Left hindlimb (tissue), 1 donor: ENCODE measurements around the gene SLC35E3.

Experiments
- DNase-seq: peaks from one replicate; pipeline ENCODE4 v3.0.0-alpha.2; 2018

Gene SLC35E3

DNA sequence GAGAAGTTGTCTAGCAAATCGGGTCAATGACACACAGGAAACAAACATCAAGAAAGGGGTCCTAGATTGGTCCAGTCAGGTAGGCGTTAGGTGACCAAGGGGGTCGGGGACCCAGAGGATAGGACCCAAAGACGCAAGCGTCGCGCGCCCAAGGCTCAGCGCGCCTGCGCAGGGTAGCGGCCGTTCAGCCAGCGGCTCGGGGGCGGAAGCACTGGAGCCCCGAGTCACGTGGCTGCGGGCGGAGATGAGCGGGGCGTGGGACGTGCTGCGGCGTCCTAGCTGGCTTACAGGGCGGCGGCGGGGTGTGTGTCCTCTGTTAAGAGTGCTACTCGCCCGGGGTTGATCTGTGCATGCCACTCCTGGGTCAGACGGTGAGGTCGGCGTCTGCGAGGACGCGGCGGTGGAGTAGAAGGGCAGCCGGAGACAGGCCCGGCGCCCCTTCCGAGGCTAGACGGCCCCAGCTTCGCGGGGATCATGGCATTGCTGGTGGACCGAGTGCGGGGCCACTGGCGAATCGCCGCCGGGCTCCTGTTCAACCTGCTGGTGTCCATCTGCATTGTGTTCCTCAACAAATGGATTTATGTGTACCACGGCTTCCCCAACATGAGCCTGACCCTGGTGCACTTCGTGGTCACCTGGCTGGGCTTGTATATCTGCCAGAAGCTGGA, at the start of gene SLC35E3:
Gene SLC35E3, plus strand, starts transcription at position 273 of the 668 bp plus-strand sequence. Its CDS starts 202 bp downstream, at position 475.
- peak; percentile 95 for DNase-seq

GRCh38 chr12:68699486-68699885, 46.5 kb upstream of the SLC35E3 start:
- DNase-seq, result no peak

GRCh38 chr12:68727776-68728175, 18.2 kb upstream of the SLC35E3 start:
- DNase-seq, result no peak

- DNase-seq, result no peak
These were observed 12.3 kb upstream of the SLC35E3 start for GRCh38 chr12:68733661-68734071.

DNA sequence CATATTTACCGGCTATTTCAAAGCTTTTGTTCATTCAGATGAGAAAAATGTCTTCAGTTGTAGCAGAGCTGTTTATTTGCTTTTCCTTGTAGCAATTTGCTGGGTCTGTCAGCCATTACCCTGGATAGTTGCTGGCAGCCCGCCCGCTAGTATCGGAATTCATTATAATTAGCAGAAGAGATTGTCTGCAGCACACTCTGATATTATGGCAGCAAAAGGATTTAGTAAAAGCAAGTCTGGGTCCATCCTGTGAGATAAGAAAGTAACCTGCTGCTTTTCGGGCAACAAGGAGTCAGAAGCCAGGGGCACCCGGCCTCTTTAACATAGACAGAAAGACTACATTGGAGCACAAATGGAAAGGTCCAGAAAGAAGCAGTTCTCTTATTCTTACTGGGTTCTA, 6.1 kb upstream of the SLC35E3 start:
- no peak for DNase-seq

DNA sequence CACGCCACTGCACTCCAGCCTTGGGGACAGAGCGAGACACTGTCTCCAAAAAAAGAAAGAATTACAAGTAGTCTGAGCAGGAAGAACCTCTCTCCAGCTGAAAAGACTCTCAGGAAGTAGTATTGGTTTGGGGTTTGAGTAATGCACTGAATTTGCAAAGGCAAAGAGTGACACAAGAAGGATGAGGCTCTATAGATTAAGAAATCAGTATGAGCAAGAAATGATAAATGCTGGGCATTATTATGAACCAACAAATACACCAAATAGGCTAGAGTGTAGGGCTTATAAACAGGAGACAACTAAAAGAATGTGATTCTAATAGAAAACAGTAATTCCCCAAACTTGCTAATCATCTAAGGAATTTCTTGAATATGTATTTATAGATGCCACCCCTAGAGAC, 2.6 kb upstream of the SLC35E3 start:
- DNase-seq, result no peak

DNA sequence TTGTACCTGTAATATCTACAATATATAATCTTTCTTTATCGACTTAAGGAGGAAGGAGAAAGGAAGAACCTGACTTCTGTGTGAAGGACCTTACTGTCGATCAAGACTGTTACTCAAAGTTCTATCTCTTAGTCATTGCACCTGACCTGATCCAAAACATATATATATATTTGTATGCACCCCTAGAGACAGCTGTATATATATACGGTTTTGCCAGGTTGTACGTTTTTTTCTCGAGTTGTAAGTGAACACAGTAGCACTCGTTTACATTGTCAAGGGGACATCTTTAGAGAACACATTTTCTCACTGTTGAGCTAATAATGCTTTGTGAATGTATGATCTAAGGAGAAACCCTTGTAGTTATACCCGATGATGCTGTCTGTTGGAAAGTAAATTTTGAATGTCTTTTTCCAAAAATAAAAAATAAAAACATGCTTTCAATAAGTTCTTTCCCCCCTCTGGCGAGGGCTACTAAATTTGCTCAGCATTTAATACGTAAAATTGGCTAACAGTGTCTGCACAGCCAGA, 536 bp upstream of the SLC35E3 start:
- DNase-seq, result no peak

DNA sequence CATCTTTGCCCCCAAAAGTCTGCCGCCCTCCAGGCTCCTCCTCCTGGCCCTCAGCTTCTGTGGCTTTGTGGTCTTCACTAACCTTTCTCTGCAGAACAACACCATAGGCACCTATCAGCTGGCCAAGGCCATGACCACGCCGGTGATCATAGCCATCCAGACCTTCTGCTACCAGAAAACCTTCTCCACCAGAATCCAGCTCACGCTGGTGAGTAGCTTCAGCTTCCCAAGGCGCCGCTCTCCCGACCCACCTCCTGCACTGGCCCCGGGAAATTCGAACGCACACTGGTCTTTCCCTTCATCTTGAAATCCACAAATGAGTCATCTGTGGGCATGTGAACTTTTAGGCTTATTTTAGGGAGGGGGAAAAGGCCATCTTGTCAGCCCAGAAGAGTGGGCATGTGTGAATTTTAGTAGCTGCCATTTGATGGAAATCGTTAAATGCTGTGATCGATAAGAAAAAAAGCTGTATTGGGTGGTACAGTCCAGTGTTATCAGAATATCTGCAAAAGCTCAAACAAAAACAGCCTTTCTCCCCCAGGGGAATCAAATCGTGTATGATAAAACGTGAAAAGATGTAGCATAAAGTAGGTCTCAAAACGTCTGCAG, 700 bp downstream of the SLC35E3 start:
- peak; percentile 63 for DNase-seq

DNA sequence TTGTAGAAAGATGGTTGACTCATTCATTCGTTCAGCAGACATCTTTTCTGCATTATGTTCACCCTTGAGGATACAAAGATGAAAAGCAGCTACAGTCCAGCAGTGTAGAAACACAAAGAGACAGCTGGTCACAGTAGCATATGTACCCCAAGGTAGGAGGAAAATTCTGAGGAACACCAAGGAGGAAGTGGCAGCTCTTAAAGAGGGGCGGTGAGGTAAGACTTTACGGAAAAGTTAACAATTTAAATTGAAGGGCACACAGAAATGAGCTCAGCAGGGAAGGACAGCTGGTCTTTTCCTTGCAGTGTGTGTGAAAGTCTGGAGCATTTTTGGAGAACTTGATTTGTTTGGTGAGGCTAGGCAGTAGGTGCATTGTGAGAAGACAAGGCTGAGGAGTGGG, 3.5 kb downstream of the SLC35E3 start:
- DNase-seq, result no peak

GRCh38 chr12:68749861-68750260, 3.9 kb downstream of the SLC35E3 start:
- DNase-seq, result no peak

DNA sequence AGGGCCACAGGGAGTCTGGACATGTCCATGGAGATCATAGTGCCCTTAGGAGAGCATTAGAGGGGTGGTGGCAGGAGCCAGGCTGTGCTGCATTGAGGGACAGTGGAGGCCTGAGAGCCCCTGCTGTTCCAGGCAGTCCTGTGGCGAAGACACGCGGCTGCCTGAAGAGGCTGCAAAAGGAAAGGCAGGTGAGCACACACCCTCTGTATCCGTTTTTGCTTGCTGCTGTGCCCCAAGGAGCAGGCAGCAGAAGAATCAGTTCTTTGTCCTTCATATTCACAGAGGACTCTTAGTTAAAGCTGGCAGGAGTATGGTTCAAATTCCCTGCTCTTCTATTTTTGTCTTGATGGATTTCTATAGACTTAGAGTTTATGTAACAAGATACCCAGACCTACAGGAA, 4.5 kb downstream of the SLC35E3 start:
- no peak for DNase-seq

- no peak for DNase-seq
These were observed 9.7 kb downstream of the SLC35E3 start for GRCh38 chr12:68755536-68756243.

DNA sequence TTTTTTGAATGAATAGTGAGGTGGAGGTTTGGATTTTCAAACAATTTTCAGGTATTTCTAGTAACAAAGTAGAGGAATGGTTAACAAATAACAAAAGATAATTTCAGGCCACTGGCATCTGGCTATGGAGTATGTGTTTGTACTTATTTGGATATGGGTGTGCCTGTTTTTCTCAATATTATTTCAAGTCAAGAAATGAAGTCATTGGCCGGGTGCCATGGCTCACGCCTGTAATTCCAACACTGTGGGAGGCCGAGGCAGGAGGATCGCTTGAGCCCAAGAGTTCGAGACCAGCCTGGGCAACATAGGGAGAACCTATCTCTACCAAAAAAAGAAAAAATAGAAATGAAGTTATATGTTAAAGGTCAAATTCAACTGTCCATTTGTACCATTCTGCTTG, 13.9 kb downstream of the SLC35E3 start:
- no peak for DNase-seq

- DNase-seq, result no peak
These were observed 14.9 kb downstream of the SLC35E3 start for GRCh38 chr12:68760806-68761441.

DNA sequence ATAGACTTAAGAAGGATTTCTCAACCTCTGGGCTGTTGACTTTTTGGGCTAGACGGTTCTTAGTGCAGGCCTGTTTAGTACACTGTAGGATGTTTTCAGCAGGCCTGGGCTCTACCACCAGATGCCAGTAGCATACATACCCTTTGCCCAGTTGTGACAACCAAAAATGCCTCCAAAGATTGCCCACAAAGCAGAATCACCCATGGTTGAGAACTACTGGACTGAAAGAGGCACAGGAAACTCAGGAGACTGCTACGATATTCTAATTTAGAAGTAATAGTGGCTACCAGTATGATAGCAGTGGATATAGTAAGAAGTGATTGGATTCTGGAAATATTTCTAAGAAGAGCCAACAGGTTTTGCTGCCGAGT, 15.5 kb downstream of the SLC35E3 start:
- no peak for DNase-seq

- DNase-seq, result no peak
These were observed 16.1 kb downstream of the SLC35E3 start for GRCh38 chr12:68761901-68762630.

DNA sequence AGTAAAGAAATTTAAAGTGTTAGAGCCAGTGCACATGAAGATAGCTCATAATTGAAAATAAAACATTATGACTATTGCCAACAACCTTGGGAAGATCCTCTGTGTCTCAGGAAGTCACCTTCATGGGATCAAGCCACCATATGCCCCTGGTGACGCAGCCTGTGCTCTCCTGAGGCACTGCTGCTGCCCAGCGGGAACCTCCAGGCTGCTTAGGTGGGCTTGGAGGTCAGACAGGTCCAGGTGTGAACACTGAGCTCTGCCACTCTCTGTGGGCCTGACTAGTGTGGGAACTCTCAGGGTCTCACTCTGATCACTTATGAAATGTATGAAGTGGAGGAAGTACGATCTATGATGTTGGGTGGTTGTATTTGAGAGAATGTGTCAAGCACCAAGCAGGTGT, 16.7 kb downstream of the SLC35E3 start:
- no peak for DNase-seq

GRCh38 chr12:68765696-68766095, 19.7 kb downstream of the SLC35E3 start:
- no peak for DNase-seq

DNA sequence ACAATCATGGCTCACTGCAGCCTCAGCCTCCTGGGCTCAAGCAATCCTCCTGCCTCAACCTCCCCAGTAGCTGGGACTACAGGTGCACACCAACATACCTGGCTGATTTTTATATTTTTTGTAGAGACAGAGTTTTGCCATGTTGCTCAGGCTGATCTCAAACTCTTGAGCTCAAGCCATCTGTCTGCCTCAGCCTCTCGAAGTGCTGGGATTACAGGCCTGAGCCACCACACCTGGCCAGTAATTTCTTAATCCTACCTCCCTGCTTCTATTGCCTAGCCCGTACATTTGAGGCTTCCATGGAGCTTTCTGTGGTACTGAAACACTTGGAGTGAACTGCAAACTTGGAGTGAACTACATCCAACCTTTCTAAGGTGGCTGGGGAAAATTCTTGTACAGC, 20.7 kb downstream of the SLC35E3 start:
- DNase-seq, result no peak

GRCh38 chr12:68767191-68767590, 21.2 kb downstream of the SLC35E3 start:
- no peak for DNase-seq

GRCh38 chr12:68768431-68768939, 22.5 kb downstream of the SLC35E3 start:
- no peak for DNase-seq

DNA sequence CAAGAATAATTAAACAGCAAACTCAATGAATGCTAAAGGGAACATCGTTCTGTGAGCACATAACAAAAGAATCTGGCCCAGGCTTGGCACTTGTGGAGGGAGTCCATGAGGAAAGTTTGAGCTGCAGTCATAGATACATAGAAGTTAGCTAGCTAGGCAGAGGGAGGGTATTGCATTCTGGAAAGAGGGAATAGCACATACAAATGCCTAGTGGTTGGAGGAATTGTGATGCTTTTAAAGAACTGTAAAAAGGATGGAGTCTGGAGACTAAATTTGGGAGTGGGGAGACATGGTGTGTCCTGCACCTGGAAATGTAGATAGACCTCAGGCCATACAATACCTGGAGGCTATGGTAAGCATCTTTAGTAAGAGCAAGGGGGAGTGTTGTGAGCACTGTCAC, 24.0 kb downstream of the SLC35E3 start:
- no peak for DNase-seq
